Osteocyte (in vitro differentiated cells): ENCODE results near the gene MMP17. TPM values are rescaled to one million over a fixed set of nuclear protein-coding genes. Genes with fewer than 3 reads are reported as not detected.

Experiments
- DNase-seq: peaks from one replicate; pipeline ENCODE4 v3.0.0; 2021; ENCODE audit warnings: mixed read lengths; ENCODE audit not compliant: unreplicated experiment; ENCODE audit errors: extremely low spot score
- H3K27ac Mint-ChIP-seq: one replicate; pipeline ENCODE4 v1.8.0; 2021; ENCODE audit warnings: mild to moderate bottlenecking, mixed read lengths; ENCODE audit not compliant: unreplicated experiment
- H3K27me3 Mint-ChIP-seq: one replicate; pipeline ENCODE4 v1.8.0; 2021; ENCODE audit warnings: mixed read lengths; ENCODE audit not compliant: unreplicated experiment
- H3K36me3 Mint-ChIP-seq: one replicate; pipeline ENCODE4 v1.8.0; 2021; ENCODE audit warnings: mixed read lengths; ENCODE audit not compliant: unreplicated experiment
- H3K4me1 Mint-ChIP-seq: one replicate; pipeline ENCODE4 v1.8.0; 2021; ENCODE audit warnings: mixed read lengths; ENCODE audit not compliant: unreplicated experiment
- H3K4me3 Mint-ChIP-seq: one replicate; pipeline ENCODE4 v1.8.0; 2021; ENCODE audit warnings: mild to moderate bottlenecking, moderate library complexity, mixed read lengths; ENCODE audit not compliant: unreplicated experiment
- H3K9me3 Mint-ChIP-seq: one replicate; pipeline ENCODE4 v1.8.0; 2021; ENCODE audit warnings: mixed read lengths; ENCODE audit not compliant: unreplicated experiment
- total RNA-seq: library from RNA; stranded (reverse); gene quantifications from 2 replicates; pipeline ENCODE4 v1.2.1, GENCODE V29; 2021
- TF ChIP-seq, protein P1 (sequence below): fragments of 200-600 bp; sonication (generic); IDR thresholded peaks from 2 replicates; pipeline ENCODE4 v1.5.0; 2021; ENCODE audit warnings: antibody characterized with exemption, mild to moderate bottlenecking, moderate library complexity

MMP17 gene
- total RNA-seq, 1 donor from 2014 or later: 1.7 TPM

DNA sequence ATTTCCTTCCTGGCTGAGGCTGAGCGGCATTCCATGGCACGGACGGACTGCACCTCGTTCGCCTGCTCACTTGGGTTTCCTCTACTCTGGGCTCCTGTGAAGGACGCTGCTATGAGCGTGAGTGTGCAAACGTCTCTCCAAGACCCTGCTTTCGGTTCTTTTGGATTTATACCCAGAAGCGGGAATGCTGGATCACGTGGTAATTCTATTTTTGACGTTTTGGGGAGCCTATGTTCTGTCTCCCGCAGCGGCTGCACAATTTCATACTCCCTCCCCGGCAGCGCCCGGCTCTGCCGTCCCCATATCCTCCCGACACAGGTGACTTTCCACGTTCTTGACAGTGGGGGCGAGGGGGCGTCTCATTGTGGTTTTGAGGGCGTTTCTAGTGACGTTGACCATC, 20.6 kb downstream of the MMP17 start:
- Mint-ChIP-seq H3K27ac (no peak overlapping the region), H3K36me3 (no peaks in the 10 kb centered on the region), H3K27me3 (no peaks in the 10 kb centered on the region), H3K9me3 (no peaks in the 10 kb centered on the region), H3K4me3 (no peak overlapping the region), H3K4me1 (no peaks in the 10 kb centered on the region)
- TF ChIP-seq, protein P1, sequence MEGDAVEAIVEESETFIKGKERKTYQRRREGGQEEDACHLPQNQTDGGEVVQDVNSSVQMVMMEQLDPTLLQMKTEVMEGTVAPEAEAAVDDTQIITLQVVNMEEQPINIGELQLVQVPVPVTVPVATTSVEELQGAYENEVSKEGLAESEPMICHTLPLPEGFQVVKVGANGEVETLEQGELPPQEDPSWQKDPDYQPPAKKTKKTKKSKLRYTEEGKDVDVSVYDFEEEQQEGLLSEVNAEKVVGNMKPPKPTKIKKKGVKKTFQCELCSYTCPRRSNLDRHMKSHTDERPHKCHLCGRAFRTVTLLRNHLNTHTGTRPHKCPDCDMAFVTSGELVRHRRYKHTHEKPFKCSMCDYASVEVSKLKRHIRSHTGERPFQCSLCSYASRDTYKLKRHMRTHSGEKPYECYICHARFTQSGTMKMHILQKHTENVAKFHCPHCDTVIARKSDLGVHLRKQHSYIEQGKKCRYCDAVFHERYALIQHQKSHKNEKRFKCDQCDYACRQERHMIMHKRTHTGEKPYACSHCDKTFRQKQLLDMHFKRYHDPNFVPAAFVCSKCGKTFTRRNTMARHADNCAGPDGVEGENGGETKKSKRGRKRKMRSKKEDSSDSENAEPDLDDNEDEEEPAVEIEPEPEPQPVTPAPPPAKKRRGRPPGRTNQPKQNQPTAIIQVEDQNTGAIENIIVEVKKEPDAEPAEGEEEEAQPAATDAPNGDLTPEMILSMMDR: no peak
- DNase-seq: no peak

DNA sequence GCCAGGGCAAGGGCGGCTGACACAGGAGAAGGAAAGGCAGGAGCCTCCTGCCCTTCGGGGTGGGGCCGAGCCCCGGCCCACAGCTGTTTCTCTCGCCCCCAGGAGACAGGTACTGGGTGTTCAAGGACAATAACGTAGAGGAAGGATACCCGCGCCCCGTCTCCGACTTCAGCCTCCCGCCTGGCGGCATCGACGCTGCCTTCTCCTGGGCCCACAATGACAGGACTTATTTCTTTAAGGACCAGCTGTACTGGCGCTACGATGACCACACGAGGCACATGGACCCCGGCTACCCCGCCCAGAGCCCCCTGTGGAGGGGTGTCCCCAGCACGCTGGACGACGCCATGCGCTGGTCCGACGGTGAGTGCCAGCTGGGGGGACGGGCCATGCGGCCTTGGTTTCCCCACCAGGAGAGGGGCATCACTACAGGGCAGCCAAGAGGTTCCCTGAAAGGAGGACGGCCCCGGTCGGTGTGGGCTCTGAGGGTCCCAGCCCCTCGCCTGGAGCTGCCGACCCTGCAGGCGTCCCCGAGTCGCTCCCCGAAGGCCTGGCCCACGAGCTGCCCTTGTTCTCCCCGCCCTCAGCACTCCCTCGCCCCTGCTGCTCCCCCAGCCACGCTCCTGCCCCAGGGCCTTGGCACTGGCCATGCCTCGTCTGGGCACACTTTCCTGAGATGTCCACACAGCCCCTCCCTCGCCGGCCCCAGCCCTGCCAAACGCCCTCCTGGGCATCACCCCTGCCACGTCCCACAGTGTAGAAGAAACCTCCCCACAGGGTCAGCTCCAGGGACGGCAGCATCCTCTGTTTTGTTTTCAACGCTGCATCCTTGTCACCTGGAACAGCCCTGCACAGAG, 21.7 kb downstream of the MMP17 start:
- DNase-seq: no peak

GRCh38 chr12:131850856-131851559, 22.8 kb downstream of the MMP17 start:
- peaks cover under 1% of the 10 kb centered on the region for H3K4me1 Mint-ChIP-seq
- TF ChIP-seq, protein P1: peak; percentile 84
- H3K9me3 Mint-ChIP-seq: no peaks in the 10 kb centered on the region
- no peak overlapping the region for H3K4me3 Mint-ChIP-seq
- no peak for DNase-seq
- no peaks in the 10 kb centered on the region for H3K36me3 Mint-ChIP-seq
- no peaks in the 10 kb centered on the region for H3K27me3 Mint-ChIP-seq
- no peak overlapping the region for H3K27ac Mint-ChIP-seq

More for the DNA sequence above, 21.7 kb downstream of the MMP17 start:
- Mint-ChIP-seq H3K27ac (no peak overlapping the region), H3K4me3 (no peak overlapping the region), H3K27me3 (no peaks in the 10 kb centered on the region), H3K4me1 (no peaks in the 10 kb centered on the region), H3K9me3 (no peaks in the 10 kb centered on the region), H3K36me3 (no peaks in the 10 kb centered on the region)
- TF ChIP-seq, protein P1: no peak

DNA sequence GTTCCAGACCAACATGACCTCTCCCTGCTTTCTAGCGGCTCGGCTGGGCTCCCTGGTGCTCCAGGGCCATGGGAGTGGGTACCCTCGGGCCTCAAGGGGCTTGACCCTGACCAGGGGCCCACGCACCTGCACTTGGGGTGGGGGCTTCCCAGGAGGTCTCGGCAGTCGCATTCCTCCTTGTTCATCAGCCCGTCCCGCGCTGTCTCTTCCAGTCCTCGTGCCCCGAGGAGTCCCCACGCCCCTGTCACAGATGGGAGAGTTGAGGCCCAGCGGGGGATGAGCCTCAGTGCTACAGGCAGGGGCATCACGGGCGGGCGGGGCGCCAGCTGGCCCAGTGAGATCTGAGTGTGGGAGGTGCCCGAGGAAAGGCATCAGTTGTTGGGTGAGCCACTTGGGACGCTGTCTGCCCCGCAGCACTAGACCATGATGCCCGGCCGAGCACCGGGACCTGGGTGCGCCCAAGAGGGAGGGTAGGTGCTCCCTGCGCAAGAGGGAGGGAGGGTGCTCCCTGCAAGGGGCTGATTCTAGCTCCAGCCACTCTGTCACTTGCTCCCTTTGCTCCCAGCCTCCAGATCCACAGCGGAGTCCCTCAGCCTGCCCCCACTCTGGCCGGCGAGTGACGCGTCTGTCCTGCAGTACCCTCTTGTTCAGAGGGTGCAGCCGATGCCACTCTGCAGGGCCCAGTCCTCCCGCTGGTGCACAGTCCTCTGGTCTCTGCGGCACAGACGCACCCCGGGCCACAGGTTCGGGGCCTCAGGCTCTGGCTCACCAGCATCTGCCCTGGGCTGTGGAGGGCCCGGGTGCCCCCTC, 23.8 kb downstream of the MMP17 start:
- TF ChIP-seq, protein P1: no peak
- no peaks in the 10 kb centered on the region for H3K36me3 Mint-ChIP-seq
- no peak overlapping the region for H3K27ac Mint-ChIP-seq
- no peaks in the 10 kb centered on the region for H3K9me3 Mint-ChIP-seq
- H3K4me1 Mint-ChIP-seq: peaks cover 3% of the 10 kb centered on the region
- no peak for DNase-seq
- no peak overlapping the region for H3K4me3 Mint-ChIP-seq
- no peaks in the 10 kb centered on the region for H3K27me3 Mint-ChIP-seq
